Spleen (tissue), 13 donors: Measurements from ENCODE around the gene ICAM4. TPM values are rescaled to one million over a fixed set of nuclear protein-coding genes. Genes with fewer than 3 reads are reported as not detected.
"Not testable (repeated sequence)": the region's sequence is repeated elsewhere in the genome, so short reads cannot be mapped to it uniquely, and the experiment has no call there.

Source experiments
- DNase-seq: peaks from one replicate; pipeline ENCODE4 v3.0.0-alpha.2; 2020
- H3K27ac ChIP-seq, 8 donors: fragments of 200-600 bp; sonication (generic) in 7 of 8; 1 replicate in 4 of 8; 2 replicates in 4 of 8; pipeline versions ENCODE4 v1.5.0 to v1.8.0; 2016 to 2021; ENCODE audit warnings: inconsistent platforms in 4 of 8, mild to moderate bottlenecking in 4 of 8, moderate library complexity in 1 of 8
- H3K27me3 ChIP-seq, 7 donors: fragments of 200-600 bp; sonication (generic) in 6 of 7; replicated peaks in 1 of 7; 1 replicate in 4 of 7; 2 replicates in 3 of 7; pipeline versions ENCODE4 v1.5.0 to v1.8.0; 2016 to 2021; ENCODE audit warnings: inconsistent platforms in 3 of 7, mild to moderate bottlenecking in 1 of 7
- H3K36me3 ChIP-seq, 6 donors: fragments of 200-600 bp; sonication (generic) in 5 of 6; 1 replicate in 4 of 6; 2 replicates in 2 of 6; pipeline versions ENCODE4 v1.5.0 to v1.8.0; 2016 to 2021; ENCODE audit warnings: inconsistent platforms in 2 of 6
- H3K4me1 ChIP-seq, 6 donors: fragments of 200-600 bp; sonication (generic) in 5 of 6; 1 replicate in 3 of 6; 2 replicates in 3 of 6; pipeline versions ENCODE4 v1.5.0 to v1.8.0; 2016 to 2021; ENCODE audit warnings: inconsistent platforms in 3 of 6
- H3K4me3 ChIP-seq, 8 donors: fragments of 200-600 bp; sonication (generic) in 7 of 8; 1 replicate in 4 of 8; 2 replicates in 4 of 8; pipeline versions ENCODE4 v1.5.0 to v1.8.0; 2016 to 2021; ENCODE audit warnings: inconsistent platforms in 4 of 8, mild to moderate bottlenecking in 4 of 8, moderate library complexity in 2 of 8
- H3K9me3 ChIP-seq, 8 donors: fragments of 200-600 bp; sonication (generic) in 7 of 8; 1 replicate in 4 of 8; 2 replicates in 4 of 8; pipeline versions ENCODE4 v1.5.0 to v1.8.0; 2016 to 2021; ENCODE audit warnings: inconsistent platforms in 4 of 8
- CTCF ChIP-seq, 11 experiments: fragments of 200-600 bp in 7 of 11; fragments of 450-650 bp in 4 of 11; sonication (generic) in 4 of 11; IDR thresholded peaks in 8 of 11; conservative IDR thresholded peaks in 3 of 11; 1 replicate in 7 of 11; 2 replicates in 4 of 11; pipeline versions ENCODE4 v1.4.0 to v1.8.0; 2016 to 2021; ENCODE audit warnings: antibody characterized with exemption in 11 of 11, inconsistent platforms in 4 of 11, mild to moderate bottlenecking in 1 of 11
- POLR2A ChIP-seq, 3 donors: fragments of 450-650 bp; IDR thresholded peaks; one replicate each; pipeline ENCODE4 v1.5.1; 2017; ENCODE audit warnings: antibody characterized with exemption in 3 of 3, mild to moderate bottlenecking in 1 of 3
- POLR2AphosphoS5 ChIP-seq, 3 donors: sonication (generic); formaldehyde crosslinking; IDR thresholded peaks; one replicate each; pipeline ENCODE4 v1.5.1; 2017; ENCODE audit warnings: antibody characterized with exemption in 3 of 3
- WGBS, 5 donors: extraction: QIAGEN DNeasy Blood & Tissue Kit in 3 of 5; methylation state at CpG; one replicate each; pipeline versions ENCODE4 v1.1.5 to v1.1.7; 2013 to 2018; 5-methylcytosine and 5-hydroxymethylcytosine counted together
- intact Hi-C: fragments of 100-400 bp; cut with DNase I; formaldehyde crosslinking; loops from one replicate; pipeline ENCODE4 v1.15.0; 2023; ENCODE audit warnings: low total_unique reads
- long read RNA-seq, 2 donors: transcript quantifications; one replicate each; lab custom pipeline, GENCODE V29; 2026
- polyA plus RNA-seq, 3 donors: library from polyadenylated mRNA; stranded (reverse); fragments of 200-250 nt; gene quantifications; one replicate each; pipeline ENCODE4 v1.2.1, GENCODE V29; 2013
- total RNA-seq, 7 donors: library from RNA; depleted of rRNA in 3 of 7; stranded (reverse); fragments of >200 nt in 3 of 7; fragmentation: NEBNext Ultra II Directional in 4 of 7; extraction: Animal tissue kit (Norgen Biotek cat#: 25700) in 4 of 7; gene quantifications; one replicate each; pipeline versions ENCODE4 v1.1.0 to v1.2.1, GENCODE V29; 2016 to 2021
- donor health status: healthy with polysubstance abuse.
- donor health status: DM: no; HTN: no; CAD: no; lungs with moderate emphysema.
- donor health status: DM: no; HTN: no; CAD: no.
- donor health status: Bipolar disorder and iron deficiency.
- donor health status: healthy.
- donor health status: DM: no; HTN: no; CAD: no.
- donor health status: DM: yes; HTN: yes; CAD: no.

Gene ICAM4
- total RNA-seq (1 to 10 TPM; 1.2 to 3.7 (median 1.6) TPM), polyA plus RNA-seq (under 1 TPM; 0.48 to 0.57 (median 0.49) TPM)
- long read RNA-seq, donor 1, partial matches to known transcripts, result 0 of 6 reads
- long read RNA-seq, donor 1, other reads (novel, unspliced or antisense), result 0 of 6 reads
- long read RNA-seq, donor 2, transcript ICAM4-202 (3 exons, 1,278 nt), result major isoform, 10 of 12 reads
- long read RNA-seq, donor 2, partial matches to known transcripts, result 0 of 12 reads
- long read RNA-seq, donor 2, other reads (novel, unspliced or antisense), result 0 of 12 reads

- H3K9me3 ChIP-seq, result no peaks in the 10 kb centered on the region
- peaks cover 8 to 54% (median 49%) of the 10 kb centered on the region in 7 donors for H3K27me3 ChIP-seq
- TF ChIP-seq POLR2AphosphoS5 (IDR thresholded peaks at IDR 0.05), result peak; percentile 57 to 84 (median 74)
- TF ChIP-seq POLR2A (IDR thresholded peaks at IDR 0.05), result no peak
- no peak for TF ChIP-seq CTCF (IDR thresholded peaks at IDR 0.05 in 8 of 11, conservative IDR thresholded peaks at IDR 0.05 in 3 of 11)
- H3K36me3 ChIP-seq, result peaks cover 3 to 44% (median 41%) of the 10 kb centered on the region in 6 donors
- WGBS, 5 donors, result 4 to 7% (median 4%) methylated on average over 26 to 59 of the region's 59 CpGs
- peak within 1 kb of the TSS in 7 of 8 donors; percentile 4 to 56 (median 26) for H3K4me3 ChIP-seq
- intact Hi-C loops, result no loop called here
- H3K4me1 ChIP-seq, result peaks cover 62 to 100% (median 82%) of the 10 kb centered on the region in 6 donors
- H3K27ac ChIP-seq, result peak within 1 kb of the TSS in 7 of 8 donors; percentile 13 to 74 (median 65)
- DNase-seq, result peak; percentile 88
Observed at GRCh38 chr19:10286803-10287737, at the start of gene ICAM4. Gene ICAM4, plus strand, starts transcription at chr19:10286955. Its CDS starts 58 bp downstream, at chr19:10287013.

- DNase-seq, result no peak
- H3K27me3 ChIP-seq, result no peaks in the 10 kb centered on the region
- H3K9me3 ChIP-seq, result no peaks in the 10 kb centered on the region
- no peaks in the 10 kb centered on the region for H3K36me3 ChIP-seq
- TF ChIP-seq POLR2AphosphoS5 (IDR thresholded peaks at IDR 0.05) (no peak), POLR2A (IDR thresholded peaks at IDR 0.05) (no peak), CTCF (IDR thresholded peaks at IDR 0.05 in 8 of 11, conservative IDR thresholded peaks at IDR 0.05 in 3 of 11) (no peak)
- no peak overlapping the region for H3K4me3 ChIP-seq
- intact Hi-C loops, result no loop called here
- peak overlapping the region in 1 of 8 donors; percentile 11 for H3K27ac ChIP-seq
- H3K4me1 ChIP-seq, result peaks cover 11 to 51% (median 22%) of the 10 kb centered on the region in 6 donors
- 88 to 96% (median 93%) methylated on average over 6 of the region's 6 CpGs for WGBS, 5 donors
Observed at GRCh38 chr19:10237702-10238101, 49.1 kb upstream of the ICAM4 start.

- DNase-seq, result no peak
- intact Hi-C loops, result no loop called here
- Histone ChIP-seq H3K9me3 (no peaks in the 10 kb centered on the region), H3K27me3 (no peaks in the 10 kb centered on the region), H3K27ac (peak overlapping the region in 1 of 8 donors; percentile 11), H3K4me1 (peaks cover 11 to 51% (median 22%) of the 10 kb centered on the region in 6 donors), H3K4me3 (no peak overlapping the region), H3K36me3 (no peaks in the 10 kb centered on the region)
- no peak for TF ChIP-seq CTCF (IDR thresholded peaks at IDR 0.05 in 8 of 11, conservative IDR thresholded peaks at IDR 0.05 in 3 of 11)
- no peak for TF ChIP-seq POLR2A (IDR thresholded peaks at IDR 0.05)
- no peak for TF ChIP-seq POLR2AphosphoS5 (IDR thresholded peaks at IDR 0.05)
- WGBS, 5 donors, result 72 to 83% (median 76%) methylated on average over 9 to 12 of the region's 12 CpGs
Observed at GRCh38 chr19:10238172-10238783, 48.5 kb upstream of the ICAM4 start.

GRCh38 chr19:10241826-10242449 is 44.8 kb upstream of the ICAM4 start:
- DNase-seq, H3K9me3 ChIP-seq, H3K27ac ChIP-seq, H3K27me3 ChIP-seq, H3K4me3 ChIP-seq, H3K36me3 ChIP-seq: not testable (repeated sequence)
- WGBS, 5 donors, result 81 to 92% (median 88%) methylated on average over 11 of the region's 11 CpGs
- H3K4me1 ChIP-seq, result peaks cover 0 to 25% (median 1%) of the 10 kb centered on the region in 6 donors
- intact Hi-C loops, result loop anchor here (10.0 kb wide), 1 partner anchor 47 kb away; the partner anchor contains the start of gene DNMT1
